OCI-LY3 (cell line): ENCODE data around the gene TAF11.

Experiments
- EZH2phosphoT487 ChIP-seq: fragments of 200-600 bp; shearing (Covaris generic); IDR thresholded peaks from 2 replicates; pipeline ENCODE4 v1.6.1; 2018; ENCODE audit warnings: antibody characterized with exemption, mixed run types, low read depth
- TF ChIP-seq, protein P1 (sequence below): fragments of 200-600, 300-600 bp; sonication (generic); IDR thresholded peaks from 2 replicates; pipeline ENCODE4 v1.5.1; 2014; ENCODE audit warnings: antibody characterized with exemption, low read length, low read depth

DNA sequence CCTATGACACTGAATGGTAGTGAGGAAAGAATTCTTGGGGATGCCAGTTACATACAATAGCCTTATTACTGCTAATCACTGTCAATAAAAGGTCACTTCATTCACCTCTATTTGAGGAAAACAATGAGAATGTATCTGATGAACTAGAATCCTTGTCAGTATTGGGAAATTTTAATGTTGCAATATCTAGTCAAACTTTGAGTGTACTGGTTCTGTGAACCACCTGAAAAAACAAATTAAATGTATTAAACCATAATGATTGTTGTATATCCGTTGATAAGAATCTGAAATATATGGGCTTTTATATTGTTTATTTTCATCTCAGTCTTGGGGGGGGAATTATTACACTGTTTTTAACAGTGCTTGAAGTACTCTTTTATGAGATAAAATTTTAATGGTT, 10.6 kb downstream of the TAF11 start:
- TF ChIP-seq, protein P1, sequence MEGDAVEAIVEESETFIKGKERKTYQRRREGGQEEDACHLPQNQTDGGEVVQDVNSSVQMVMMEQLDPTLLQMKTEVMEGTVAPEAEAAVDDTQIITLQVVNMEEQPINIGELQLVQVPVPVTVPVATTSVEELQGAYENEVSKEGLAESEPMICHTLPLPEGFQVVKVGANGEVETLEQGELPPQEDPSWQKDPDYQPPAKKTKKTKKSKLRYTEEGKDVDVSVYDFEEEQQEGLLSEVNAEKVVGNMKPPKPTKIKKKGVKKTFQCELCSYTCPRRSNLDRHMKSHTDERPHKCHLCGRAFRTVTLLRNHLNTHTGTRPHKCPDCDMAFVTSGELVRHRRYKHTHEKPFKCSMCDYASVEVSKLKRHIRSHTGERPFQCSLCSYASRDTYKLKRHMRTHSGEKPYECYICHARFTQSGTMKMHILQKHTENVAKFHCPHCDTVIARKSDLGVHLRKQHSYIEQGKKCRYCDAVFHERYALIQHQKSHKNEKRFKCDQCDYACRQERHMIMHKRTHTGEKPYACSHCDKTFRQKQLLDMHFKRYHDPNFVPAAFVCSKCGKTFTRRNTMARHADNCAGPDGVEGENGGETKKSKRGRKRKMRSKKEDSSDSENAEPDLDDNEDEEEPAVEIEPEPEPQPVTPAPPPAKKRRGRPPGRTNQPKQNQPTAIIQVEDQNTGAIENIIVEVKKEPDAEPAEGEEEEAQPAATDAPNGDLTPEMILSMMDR: no peak
- TF ChIP-seq EZH2phosphoT487: no peak
